Dermis microvascular lymphatic vessel endothelial cell (primary cell): ENCODE measurements around the gene SCPEP1. TPM values are rescaled to one million over a fixed set of nuclear protein-coding genes. Genes with fewer than 3 reads are reported as not detected.

Source experiments
- DNase-seq, 2 donors: peaks; one replicate each; pipeline versions ENCODE4 v3.0.0 to v3.0.0-alpha.2; 2010; ENCODE audit warnings: low read depth in 2 of 2
- total RNA-seq: library from RNA; depleted of rRNA; stranded (reverse); fragments of >200 nt; gene quantifications from 2 replicates; pipeline ENCODE4 v1.2.1, GENCODE V29; 2014

Gene SCPEP1
- total RNA-seq, 1 donor from 2014 or later, result 26.2 TPM

DNA sequence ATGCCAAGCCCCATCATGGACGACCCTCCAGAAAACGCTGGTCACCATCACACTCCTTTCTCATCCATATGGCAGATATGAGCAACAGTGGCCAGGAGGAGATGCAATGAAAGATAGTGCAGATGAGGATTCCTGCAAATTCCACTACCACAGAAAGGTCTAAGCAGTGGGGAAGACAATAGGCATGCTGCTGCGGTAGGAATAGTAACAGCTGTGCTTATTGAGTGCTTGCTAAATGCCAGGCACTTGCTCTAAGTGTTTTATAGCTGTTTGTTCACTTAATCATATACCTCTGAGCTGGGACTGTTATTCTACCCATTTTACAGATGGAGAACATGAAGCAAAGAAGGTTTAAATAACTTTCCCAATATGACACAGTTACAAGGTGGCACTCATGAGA lies 60.6 kb downstream of the SCPEP1 start:
- no peak for DNase-seq

GRCh38 chr17:57040571-57040970 lies 62.6 kb downstream of the SCPEP1 start:
- no peak for DNase-seq

DNA sequence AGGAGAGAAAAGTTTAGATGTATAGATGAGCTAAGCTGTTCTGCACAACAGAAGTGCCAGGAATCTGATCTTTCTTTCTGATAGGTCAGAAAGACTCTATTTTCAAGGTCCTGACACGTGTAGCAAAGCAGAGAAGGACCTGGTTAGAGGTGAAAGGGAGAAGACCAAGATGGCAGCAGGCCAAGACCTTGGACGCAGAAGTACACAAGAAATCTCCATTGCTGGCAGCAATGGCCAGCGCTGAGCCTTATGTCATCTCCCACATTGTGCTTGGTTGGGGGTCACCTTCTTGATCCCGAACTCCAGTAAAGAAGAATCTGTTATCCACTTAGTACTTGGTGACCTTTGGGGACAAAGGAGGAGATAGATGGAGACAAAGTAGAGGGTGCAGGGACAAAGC lies 65.3 kb downstream of the SCPEP1 start:
- DNase-seq, result no peak

GRCh38 chr17:57044976-57045867 lies 67.3 kb downstream of the SCPEP1 start:
- no peak for DNase-seq

GRCh38 chr17:57045868-57046704 lies 68.2 kb downstream of the SCPEP1 start:
- no peak for DNase-seq

- DNase-seq, result no peak
Measured at GRCh38 chr17:57046749-57047148, 68.8 kb downstream of the SCPEP1 start.

DNA sequence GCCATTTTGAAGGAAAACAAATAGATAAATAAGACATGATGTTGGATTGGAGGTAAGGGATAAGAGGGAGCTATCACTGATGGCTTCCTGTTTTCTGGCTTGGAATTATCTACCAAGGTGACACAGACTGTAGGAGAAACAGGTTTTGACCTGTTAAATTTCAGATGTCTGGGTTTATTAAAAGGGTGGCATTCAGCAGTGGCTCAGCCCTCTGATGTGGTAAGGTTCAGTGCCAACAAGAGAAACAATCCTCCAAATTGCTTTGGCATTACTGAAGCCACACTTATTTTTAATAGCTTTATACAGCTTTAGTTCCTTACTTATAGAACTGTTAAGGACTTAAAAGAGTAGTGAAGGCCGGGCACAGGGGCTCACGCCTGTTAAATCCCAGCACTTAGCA lies 70.2 kb downstream of the SCPEP1 start:
- DNase-seq, result no peak

DNA sequence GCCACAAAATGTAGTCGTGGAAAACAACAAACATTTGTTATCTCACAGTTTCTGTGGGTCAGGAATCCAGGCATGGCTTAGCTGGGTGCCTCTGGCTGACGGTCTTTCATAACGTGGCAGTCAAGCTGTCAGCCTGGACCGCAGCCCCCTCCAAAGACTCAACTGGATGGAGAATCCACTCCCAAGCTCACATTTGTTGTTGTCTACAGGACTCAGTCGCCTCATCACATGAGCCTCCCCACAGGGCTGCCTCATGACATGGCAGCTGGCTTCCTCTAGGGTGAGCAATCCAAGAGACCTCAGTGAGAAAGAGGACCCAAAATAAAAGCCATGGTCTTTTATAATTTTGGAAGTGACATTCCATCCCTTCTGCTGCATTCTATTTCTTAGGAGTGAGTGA lies 72.4 kb downstream of the SCPEP1 start:
- DNase-seq, result no peak

DNA sequence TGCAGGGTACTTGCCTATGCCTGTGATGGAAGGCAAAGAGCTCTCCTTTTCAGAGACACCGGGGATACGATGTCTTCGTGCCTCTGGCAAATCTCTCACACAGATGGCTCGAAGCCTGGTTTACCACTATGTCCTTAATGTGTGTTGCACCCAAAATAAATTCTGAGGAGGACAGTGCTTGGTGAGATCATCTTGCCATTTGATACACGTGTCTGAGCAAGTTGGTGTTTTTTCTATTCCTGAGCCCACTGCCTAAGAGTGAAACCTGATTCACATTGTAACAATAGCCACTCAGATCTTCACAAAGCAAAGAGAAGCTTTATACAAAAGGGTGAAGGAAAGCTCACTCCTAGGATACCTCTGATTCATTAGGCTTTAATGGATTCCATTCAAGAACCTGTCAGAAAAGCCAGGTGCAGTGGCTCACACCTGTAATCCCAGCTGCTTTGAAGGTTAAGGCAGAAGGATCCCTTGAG lies 74.0 kb downstream of the SCPEP1 start:
- DNase-seq, result no peak

Other genes with a start within 250 kb of the SCPEP1 start
- gene C17orf67, start 144.2 kb upstream of the SCPEP1 start, total RNA-seq, result 2.6 and 10.6 TPM in 2 replicates
- 7.3 and 10.1 TPM in 2 replicates for gene DGKE, start 144.0 kb upstream of the SCPEP1 start, total RNA-seq
- 24.1 and 30.7 TPM in 2 replicates for gene TRIM25, start 64.1 kb upstream of the SCPEP1 start, total RNA-seq
- gene COIL, start 17.1 kb upstream of the SCPEP1 start, total RNA-seq, result 10.4 and 10.9 TPM in 2 replicates
- gene AKAP1, start 107.1 kb downstream of the SCPEP1 start, total RNA-seq, result 22.1 and 23.3 TPM in 2 replicates